ENCODE measurements around the gene MAD1L1.

Gene MAD1L1

GRCh38 chr7:2024567-2024918 is 208.2 kb downstream of the MAD1L1 start:
- Histone ChIP-seq H3K27ac (ENCODE audit: insufficient read depth, low read length, poor library complexity, severe bottlenecking) (no peak overlapping the region), H3K27me3 (replicated peaks; ENCODE audit: control insufficient read depth, insufficient read depth, low read length, poor library complexity, severe bottlenecking) (no peaks in the 10 kb centered on the region), H3K4me3 (ENCODE audit: insufficient read depth, low read depth, low read length, poor library complexity, severe bottlenecking) (no peak overlapping the region), H3K4me1 (ENCODE audit: control insufficient read depth, insufficient read depth, low read length, poor library complexity, severe bottlenecking) (no peaks in the 10 kb centered on the region), H3K36me3 (ENCODE audit: control insufficient read depth, insufficient read depth, low read length) (no peaks in the 10 kb centered on the region), H3K9me3 (ENCODE audit: control insufficient read depth, low read length) (peaks cover 7% of the 10 kb centered on the region)
- no peak for DNase-seq

GRCh38 chr7:2023877-2024566 is 208.7 kb downstream of the MAD1L1 start:
- Histone ChIP-seq H3K27me3 (replicated peaks; ENCODE audit: control insufficient read depth, insufficient read depth, low read length, poor library complexity, severe bottlenecking) (no peaks in the 10 kb centered on the region), H3K36me3 (ENCODE audit: control insufficient read depth, insufficient read depth, low read length) (no peaks in the 10 kb centered on the region), H3K27ac (ENCODE audit: insufficient read depth, low read length, poor library complexity, severe bottlenecking) (no peak overlapping the region), H3K4me3 (ENCODE audit: insufficient read depth, low read depth, low read length, poor library complexity, severe bottlenecking) (no peak overlapping the region), H3K4me1 (ENCODE audit: control insufficient read depth, insufficient read depth, low read length, poor library complexity, severe bottlenecking) (no peaks in the 10 kb centered on the region), H3K9me3 (ENCODE audit: control insufficient read depth, low read length) (peaks cover 7% of the 10 kb centered on the region)
- no peak for DNase-seq

- no peaks in the 10 kb centered on the region for H3K9me3 ChIP-seq (ENCODE audit: control insufficient read depth, low read length)
- no peaks in the 10 kb centered on the region for H3K4me1 ChIP-seq (ENCODE audit: control insufficient read depth, insufficient read depth, low read length, poor library complexity, severe bottlenecking)
- H3K27me3 ChIP-seq (replicated peaks; ENCODE audit: control insufficient read depth, insufficient read depth, low read length, poor library complexity, severe bottlenecking) = no peaks in the 10 kb centered on the region
- no peak overlapping the region for H3K27ac ChIP-seq (ENCODE audit: insufficient read depth, low read length, poor library complexity, severe bottlenecking)
- H3K4me3 ChIP-seq (ENCODE audit: insufficient read depth, low read depth, low read length, poor library complexity, severe bottlenecking) = no peak overlapping the region
- no peaks in the 10 kb centered on the region for H3K36me3 ChIP-seq (ENCODE audit: control insufficient read depth, insufficient read depth, low read length)
- DNase-seq = no peak
These were observed 210.0 kb downstream of the MAD1L1 start for GRCh38 chr7:2022737-2023250.

GRCh38 chr7:2022021-2022409 is 210.7 kb downstream of the MAD1L1 start:
- Histone ChIP-seq H3K4me1 (ENCODE audit: control insufficient read depth, insufficient read depth, low read length, poor library complexity, severe bottlenecking) (no peaks in the 10 kb centered on the region), H3K27me3 (replicated peaks; ENCODE audit: control insufficient read depth, insufficient read depth, low read length, poor library complexity, severe bottlenecking) (no peaks in the 10 kb centered on the region), H3K9me3 (ENCODE audit: control insufficient read depth, low read length) (no peaks in the 10 kb centered on the region), H3K4me3 (ENCODE audit: insufficient read depth, low read depth, low read length, poor library complexity, severe bottlenecking) (no peak overlapping the region), H3K27ac (ENCODE audit: insufficient read depth, low read length, poor library complexity, severe bottlenecking) (no peak overlapping the region), H3K36me3 (ENCODE audit: control insufficient read depth, insufficient read depth, low read length) (no peaks in the 10 kb centered on the region)
- no peak for DNase-seq

GRCh38 chr7:2019711-2020511 is 212.8 kb downstream of the MAD1L1 start:
- Histone ChIP-seq H3K27ac (ENCODE audit: insufficient read depth, low read length, poor library complexity, severe bottlenecking) (no peak overlapping the region), H3K4me3 (ENCODE audit: insufficient read depth, low read depth, low read length, poor library complexity, severe bottlenecking) (no peak overlapping the region), H3K36me3 (ENCODE audit: control insufficient read depth, insufficient read depth, low read length) (no peaks in the 10 kb centered on the region), H3K27me3 (replicated peaks; ENCODE audit: control insufficient read depth, insufficient read depth, low read length, poor library complexity, severe bottlenecking) (no peaks in the 10 kb centered on the region), H3K9me3 (ENCODE audit: control insufficient read depth, low read length) (no peaks in the 10 kb centered on the region), H3K4me1 (ENCODE audit: control insufficient read depth, insufficient read depth, low read length, poor library complexity, severe bottlenecking) (no peaks in the 10 kb centered on the region)
- no peak for DNase-seq

- no peak overlapping the region for H3K27ac ChIP-seq (ENCODE audit: insufficient read depth, low read length, poor library complexity, severe bottlenecking)
- no peak overlapping the region for H3K4me3 ChIP-seq (ENCODE audit: insufficient read depth, low read depth, low read length, poor library complexity, severe bottlenecking)
These were observed 213.4 kb downstream of the MAD1L1 start for GRCh38 chr7:2019461-2019710.

GRCh38 chr7:2018569-2019460 is 213.9 kb downstream of the MAD1L1 start:
- DNase-seq = no peak
- no peaks in the 10 kb centered on the region for H3K4me1 ChIP-seq (ENCODE audit: control insufficient read depth, insufficient read depth, low read length, poor library complexity, severe bottlenecking)
- H3K4me3 ChIP-seq (ENCODE audit: insufficient read depth, low read depth, low read length, poor library complexity, severe bottlenecking) = no peak overlapping the region
- H3K36me3 ChIP-seq (ENCODE audit: control insufficient read depth, insufficient read depth, low read length) = no peaks in the 10 kb centered on the region
- no peaks in the 10 kb centered on the region for H3K9me3 ChIP-seq (ENCODE audit: control insufficient read depth, low read length)
- H3K27ac ChIP-seq (ENCODE audit: insufficient read depth, low read length, poor library complexity, severe bottlenecking) = no peak overlapping the region
- no peaks in the 10 kb centered on the region for H3K27me3 ChIP-seq (replicated peaks; ENCODE audit: control insufficient read depth, insufficient read depth, low read length, poor library complexity, severe bottlenecking)

More at GRCh38 chr7:2019461-2019710, 213.4 kb downstream of the MAD1L1 start:
- Histone ChIP-seq H3K27me3 (replicated peaks; ENCODE audit: control insufficient read depth, insufficient read depth, low read length, poor library complexity, severe bottlenecking) (no peaks in the 10 kb centered on the region), H3K9me3 (ENCODE audit: control insufficient read depth, low read length) (no peaks in the 10 kb centered on the region), H3K36me3 (ENCODE audit: control insufficient read depth, insufficient read depth, low read length) (no peaks in the 10 kb centered on the region), H3K4me1 (ENCODE audit: control insufficient read depth, insufficient read depth, low read length, poor library complexity, severe bottlenecking) (no peaks in the 10 kb centered on the region)
- DNase-seq = no peak

- no peaks in the 10 kb centered on the region for H3K4me1 ChIP-seq (ENCODE audit: control insufficient read depth, insufficient read depth, low read length, poor library complexity, severe bottlenecking)
- H3K27me3 ChIP-seq (replicated peaks; ENCODE audit: control insufficient read depth, insufficient read depth, low read length, poor library complexity, severe bottlenecking) = no peaks in the 10 kb centered on the region
- no peak overlapping the region for H3K4me3 ChIP-seq (ENCODE audit: insufficient read depth, low read depth, low read length, poor library complexity, severe bottlenecking)
- no peaks in the 10 kb centered on the region for H3K36me3 ChIP-seq (ENCODE audit: control insufficient read depth, insufficient read depth, low read length)
- no peak overlapping the region for H3K27ac ChIP-seq (ENCODE audit: insufficient read depth, low read length, poor library complexity, severe bottlenecking)
- no peak for DNase-seq
- H3K9me3 ChIP-seq (ENCODE audit: control insufficient read depth, low read length) = no peaks in the 10 kb centered on the region
These were observed 214.7 kb downstream of the MAD1L1 start for GRCh38 chr7:2017914-2018568.

GRCh38 chr7:2017481-2017891 is 215.3 kb downstream of the MAD1L1 start:
- H3K9me3 ChIP-seq (ENCODE audit: control insufficient read depth, low read length) = no peaks in the 10 kb centered on the region
- H3K36me3 ChIP-seq (ENCODE audit: control insufficient read depth, insufficient read depth, low read length) = no peaks in the 10 kb centered on the region
- no peaks in the 10 kb centered on the region for H3K4me1 ChIP-seq (ENCODE audit: control insufficient read depth, insufficient read depth, low read length, poor library complexity, severe bottlenecking)
- no peak overlapping the region for H3K4me3 ChIP-seq (ENCODE audit: insufficient read depth, low read depth, low read length, poor library complexity, severe bottlenecking)
- DNase-seq = no peak
- no peak overlapping the region for H3K27ac ChIP-seq (ENCODE audit: insufficient read depth, low read length, poor library complexity, severe bottlenecking)
- no peaks in the 10 kb centered on the region for H3K27me3 ChIP-seq (replicated peaks; ENCODE audit: control insufficient read depth, insufficient read depth, low read length, poor library complexity, severe bottlenecking)

Measured in effector memory CD4-positive, alpha-beta T cell (primary cell).